ENCODE data around the gene BDNF.

Gene BDNF

GRCh38 chr11:27705873-27706820 lies 5.9 kb upstream of the BDNF start:
- DNase-seq = peak; percentile 52

- no peak for DNase-seq
Measured at GRCh38 chr11:27703481-27703880, 3.2 kb upstream of the BDNF start.

- no peak for DNase-seq
Measured at GRCh38 chr11:27702811-27703210, 2.6 kb upstream of the BDNF start.

- peak; percentile 41 for DNase-seq
Measured at GRCh38 chr11:27701355-27702105, 1.3 kb upstream of the BDNF start.

GRCh38 chr11:27699926-27700350 lies 317 bp downstream of the BDNF start:
- no peak for DNase-seq

GRCh38 chr11:27699242-27699925 lies 871 bp downstream of the BDNF start:
- DNase-seq = no peak

GRCh38 chr11:27698872-27699241 lies 1.4 kb downstream of the BDNF start:
- DNase-seq = peak; percentile 88

- DNase-seq = no peak
Measured at GRCh38 chr11:27697679-27698275, 2.5 kb downstream of the BDNF start.

GRCh38 chr11:27696961-27697360 lies 3.3 kb downstream of the BDNF start:
- DNase-seq = no peak

- no peak for DNase-seq
Measured at GRCh38 chr11:27696115-27696514, 4.1 kb downstream of the BDNF start.

- peak; percentile 38 for DNase-seq
Measured at GRCh38 chr11:27694992-27695391, 5.3 kb downstream of the BDNF start.

GRCh38 chr11:27693398-27693797 lies 6.9 kb downstream of the BDNF start:
- DNase-seq = no peak

GRCh38 chr11:27692781-27693180 lies 7.5 kb downstream of the BDNF start:
- no peak for DNase-seq

- no peak for DNase-seq
Measured at GRCh38 chr11:27688076-27688475, 12.2 kb downstream of the BDNF start.

GRCh38 chr11:27681664-27682063 lies 18.6 kb downstream of the BDNF start:
- DNase-seq = no peak

- DNase-seq = no peak
Measured at GRCh38 chr11:27679136-27680015, 20.9 kb downstream of the BDNF start.

GRCh38 chr11:27678242-27678641 lies 22.0 kb downstream of the BDNF start:
- no peak for DNase-seq

- DNase-seq = no peak
Measured at GRCh38 chr11:27677108-27677507, 23.1 kb downstream of the BDNF start.

GRCh38 chr11:27673979-27674663 lies 26.1 kb downstream of the BDNF start:
- no peak for DNase-seq

GRCh38 chr11:27672836-27673464 lies 27.3 kb downstream of the BDNF start:
- no peak for DNase-seq
